22Rv1 (cell line): ENCODE results near the gene PAK6.

Experiments used
- CTCF ChIP-seq: fragments of 450-650 bp; IDR thresholded peaks from 2 replicates; pipeline ENCODE4 v1.5.1; 2017; ENCODE audit warnings: mild to moderate bottlenecking
- ZFX ChIP-seq: fragments of 450-650 bp; IDR thresholded peaks from 2 replicates; pipeline ENCODE4 v1.6.1; 2017; ENCODE audit warnings: antibody characterized with exemption, borderline replicate concordance

- TF ChIP-seq CTCF (peak; percentile 18; the same call in 1 of the 2 replicates), ZFX (no peak)
These were observed 52.2 kb downstream of the PAK6 start for GRCh38 chr15:40290918-40291574.
